Measurements from ENCODE around the gene TMCO1.
"Not testable (repeated sequence)": the region's sequence is repeated elsewhere in the genome, so short reads cannot be mapped to it uniquely, and the experiment has no call there.

Gene TMCO1, protein sequence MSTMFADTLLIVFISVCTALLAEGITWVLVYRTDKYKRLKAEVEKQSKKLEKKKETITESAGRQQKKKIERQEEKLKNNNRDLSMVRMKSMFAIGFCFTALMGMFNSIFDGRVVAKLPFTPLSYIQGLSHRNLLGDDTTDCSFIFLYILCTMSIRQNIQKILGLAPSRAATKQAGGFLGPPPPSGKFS

DNA sequence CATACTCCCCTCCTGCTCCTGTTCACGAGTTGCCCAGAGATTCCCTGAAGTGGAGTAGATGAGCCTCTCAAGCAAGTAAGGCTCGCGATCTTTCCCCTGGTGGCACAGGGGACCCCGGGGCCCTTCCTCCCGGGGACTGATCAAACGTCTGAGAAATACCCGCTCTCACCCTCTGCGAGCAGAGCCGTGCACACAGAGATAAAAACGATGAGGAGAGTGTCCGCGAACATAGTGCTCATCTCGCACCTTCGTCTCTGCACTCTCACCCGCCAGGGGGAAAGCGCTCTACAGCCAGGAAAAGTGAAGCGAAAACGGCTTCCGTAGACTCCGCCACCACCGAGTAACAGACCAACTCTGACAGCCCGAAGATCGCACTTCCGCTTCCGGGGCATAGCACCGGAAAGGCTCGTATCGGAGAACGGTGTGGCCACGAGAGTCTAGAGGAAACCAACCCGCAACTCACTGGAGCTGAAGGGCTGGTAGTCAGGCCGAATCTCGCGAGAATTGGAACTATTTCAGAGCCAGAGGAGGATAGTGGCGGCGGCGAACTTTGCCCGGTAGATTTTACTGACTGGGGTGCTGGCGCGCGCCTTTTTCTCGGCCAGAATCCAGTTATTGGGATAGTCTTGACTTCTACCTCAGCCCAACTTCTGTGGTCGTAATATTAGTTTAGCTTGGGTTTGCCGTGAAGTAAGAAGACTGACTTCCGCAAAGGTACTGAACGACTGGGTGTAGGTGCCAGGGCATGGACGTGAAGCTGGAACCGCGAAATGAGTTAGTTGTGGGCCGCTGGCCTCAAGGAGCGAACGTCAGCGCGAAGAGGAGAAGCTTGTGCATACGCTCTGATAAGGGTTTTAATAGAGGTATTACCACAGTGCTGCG, at the start of gene TMCO1:
TSS of gene TMCO1 (minus strand) at position 356 of the 882 bp plus-strand sequence. CDS start at position 239, 117 bp downstream.
- TF ChIP-seq, protein P1, sequence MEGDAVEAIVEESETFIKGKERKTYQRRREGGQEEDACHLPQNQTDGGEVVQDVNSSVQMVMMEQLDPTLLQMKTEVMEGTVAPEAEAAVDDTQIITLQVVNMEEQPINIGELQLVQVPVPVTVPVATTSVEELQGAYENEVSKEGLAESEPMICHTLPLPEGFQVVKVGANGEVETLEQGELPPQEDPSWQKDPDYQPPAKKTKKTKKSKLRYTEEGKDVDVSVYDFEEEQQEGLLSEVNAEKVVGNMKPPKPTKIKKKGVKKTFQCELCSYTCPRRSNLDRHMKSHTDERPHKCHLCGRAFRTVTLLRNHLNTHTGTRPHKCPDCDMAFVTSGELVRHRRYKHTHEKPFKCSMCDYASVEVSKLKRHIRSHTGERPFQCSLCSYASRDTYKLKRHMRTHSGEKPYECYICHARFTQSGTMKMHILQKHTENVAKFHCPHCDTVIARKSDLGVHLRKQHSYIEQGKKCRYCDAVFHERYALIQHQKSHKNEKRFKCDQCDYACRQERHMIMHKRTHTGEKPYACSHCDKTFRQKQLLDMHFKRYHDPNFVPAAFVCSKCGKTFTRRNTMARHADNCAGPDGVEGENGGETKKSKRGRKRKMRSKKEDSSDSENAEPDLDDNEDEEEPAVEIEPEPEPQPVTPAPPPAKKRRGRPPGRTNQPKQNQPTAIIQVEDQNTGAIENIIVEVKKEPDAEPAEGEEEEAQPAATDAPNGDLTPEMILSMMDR (IDR thresholded peaks at IDR 0.05; ENCODE audit: low read depth, low read length): peak; percentile 24
- in situ Hi-C loops (cut with HindIII; ENCODE audit: low sequenced_read_pairs): no loop called here
- DNase-seq (ENCODE audit: low read depth, low spot score): peak; percentile 97
- peak within 1 kb of the TSS; percentile 97 for H3K4me3 ChIP-seq (ENCODE audit: low read depth, low read length)

DNA sequence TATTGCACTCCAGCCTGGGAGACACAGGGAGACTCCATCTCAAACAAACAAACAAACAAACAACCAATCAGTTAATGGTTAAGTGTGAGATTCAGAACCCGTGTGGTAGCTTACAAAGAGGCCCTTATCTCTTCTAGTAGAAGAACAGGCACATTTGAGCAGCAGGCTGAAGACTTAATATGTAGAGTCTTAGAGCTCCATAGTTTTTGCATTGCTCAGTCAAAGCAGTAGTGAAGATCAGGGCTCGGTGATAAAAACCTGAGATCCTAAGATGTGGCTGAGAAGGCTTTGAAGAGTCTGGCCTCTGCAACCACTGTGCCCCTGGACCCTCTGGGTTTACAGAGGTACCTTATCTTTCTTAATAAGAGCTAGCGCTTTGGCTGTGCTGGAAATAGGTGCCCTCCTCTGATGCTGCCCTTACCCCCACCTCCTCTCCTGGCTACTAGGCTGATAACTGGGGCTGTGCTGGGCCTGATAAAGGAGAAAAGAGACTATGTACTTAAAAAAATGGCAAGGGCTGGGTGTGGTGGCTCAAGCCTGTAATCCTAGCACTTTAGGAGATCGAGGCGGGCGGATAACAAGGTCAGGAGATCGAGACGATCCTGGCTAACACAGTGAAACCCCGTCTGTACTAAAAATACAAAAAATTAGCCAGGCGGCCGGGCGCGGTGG, 48.3 kb upstream of the TMCO1 start:
- no peak overlapping the region for H3K4me3 ChIP-seq (ENCODE audit: low read depth, low read length)
- no peak for DNase-seq (ENCODE audit: low read depth, low spot score)
- TF ChIP-seq, protein P1 (IDR thresholded peaks at IDR 0.05; ENCODE audit: low read depth, low read length): no peak
- in situ Hi-C loops (cut with HindIII; ENCODE audit: low sequenced_read_pairs): no loop called here

DNA sequence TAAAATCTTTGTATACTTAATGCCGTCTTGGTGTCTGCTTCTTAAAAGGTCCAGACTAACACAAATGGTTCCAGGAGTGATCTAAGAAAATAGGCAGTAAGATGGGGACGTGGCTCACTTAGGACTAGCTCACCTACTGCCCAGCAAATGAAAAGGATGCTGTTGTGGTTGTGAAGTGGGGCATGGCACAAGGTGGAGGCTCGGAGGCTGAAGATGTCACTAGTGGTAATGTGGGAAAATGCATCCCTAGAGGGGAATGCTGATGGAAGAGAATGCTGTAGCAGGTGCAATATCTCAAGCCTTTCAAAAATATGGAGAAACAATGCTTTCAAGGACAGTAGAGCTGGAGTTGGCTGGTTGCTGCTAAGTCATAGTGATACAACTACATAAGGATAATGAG, 47.5 kb upstream of the TMCO1 start:
- H3K4me3 ChIP-seq (ENCODE audit: low read depth, low read length): no peak overlapping the region
- no peak for DNase-seq (ENCODE audit: low read depth, low spot score)
- TF ChIP-seq, protein P1 (IDR thresholded peaks at IDR 0.05; ENCODE audit: low read depth, low read length): no peak
- in situ Hi-C loops (cut with HindIII; ENCODE audit: low sequenced_read_pairs): no loop called here

DNA sequence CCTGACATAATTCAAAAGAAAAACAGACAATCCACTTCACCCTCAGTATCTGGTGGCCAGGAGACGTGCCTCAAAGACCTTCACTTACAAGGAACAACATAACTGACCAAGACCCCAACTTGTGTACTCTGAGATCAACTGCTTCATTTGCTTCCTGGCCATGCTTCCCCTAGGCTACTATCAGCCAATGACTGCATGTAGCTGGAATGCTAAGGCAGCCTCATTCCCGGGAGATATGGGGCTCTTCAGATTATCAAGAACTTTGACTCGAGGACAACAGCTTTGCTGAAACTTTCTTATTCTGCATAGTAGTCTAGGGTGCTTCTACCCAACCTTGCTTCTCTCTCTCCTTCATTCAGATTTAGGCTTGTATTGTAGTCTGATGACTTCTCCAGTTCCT, 47.1 kb upstream of the TMCO1 start:
- TF ChIP-seq, protein P1 (IDR thresholded peaks at IDR 0.05; ENCODE audit: low read depth, low read length): no peak
- DNase-seq (ENCODE audit: low read depth, low spot score): peak; percentile 13
- no peak overlapping the region for H3K4me3 ChIP-seq (ENCODE audit: low read depth, low read length)
- in situ Hi-C loops (cut with HindIII; ENCODE audit: low sequenced_read_pairs): no loop called here

DNA sequence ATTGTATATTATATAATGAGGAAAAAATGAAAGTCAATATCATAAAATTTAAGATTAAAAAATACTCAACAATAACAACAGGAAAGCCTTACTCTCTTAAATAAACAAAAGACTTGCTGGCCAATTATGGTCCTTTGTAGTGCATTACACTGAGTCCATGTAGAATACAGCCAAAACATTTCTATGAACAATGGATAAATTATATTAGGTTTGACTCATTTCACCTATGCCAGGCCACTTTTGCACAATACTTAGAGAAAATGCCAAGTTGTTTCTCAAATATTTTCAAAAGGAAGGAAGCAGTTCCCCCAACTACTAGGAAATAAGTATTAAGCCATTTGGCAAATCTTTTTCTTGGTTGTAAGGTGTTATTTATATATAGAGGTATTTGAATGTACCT, 38.9 kb upstream of the TMCO1 start:
- DNase-seq (ENCODE audit: low read depth, low spot score): no peak
- no peak overlapping the region for H3K4me3 ChIP-seq (ENCODE audit: low read depth, low read length)
- in situ Hi-C loops (cut with HindIII; ENCODE audit: low sequenced_read_pairs): no loop called here
- TF ChIP-seq, protein P1 (IDR thresholded peaks at IDR 0.05; ENCODE audit: low read depth, low read length): no peak

DNA sequence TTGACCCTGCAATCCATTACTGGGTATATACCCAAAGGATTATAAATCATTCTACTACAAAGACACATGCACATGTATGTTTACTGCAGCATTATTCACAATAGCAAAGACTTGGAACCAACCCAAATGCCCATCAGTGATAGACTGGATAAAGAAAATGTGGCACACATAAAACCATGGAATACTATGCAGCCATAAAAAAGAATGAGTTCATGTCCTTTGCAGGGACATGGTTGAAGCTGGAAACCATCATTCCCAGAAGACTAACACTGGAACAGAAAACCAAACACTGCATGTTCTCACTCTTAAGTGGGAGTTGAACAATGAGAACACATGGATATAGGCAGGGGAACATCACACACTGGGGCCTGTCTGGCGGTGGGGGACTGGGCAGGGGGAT, 35.8 kb upstream of the TMCO1 start:
- in situ Hi-C loops (cut with HindIII; ENCODE audit: low sequenced_read_pairs); H3K4me3 ChIP-seq (ENCODE audit: low read depth, low read length); DNase-seq (ENCODE audit: low read depth, low spot score): not testable (repeated sequence)
